Suppressor macrophage treated with lipopolysaccharide for 4 hours (primary cell): ENCODE results near the gene CAMTA1.
"Not testable (repeated sequence)": the region's sequence is repeated elsewhere in the genome, so short reads cannot be mapped to it uniquely, and the experiment has no call there.

ENCODE experiments used
- DNase-seq: peaks from one replicate; pipeline ENCODE4 v3.0.0-alpha.2; 2020

Gene CAMTA1

GRCh38 chr1:7298749-7299151 is 513.5 kb downstream of the CAMTA1 start:
- DNase-seq: no peak

GRCh38 chr1:7299329-7299799 is 514.1 kb downstream of the CAMTA1 start:
- DNase-seq: no peak

- DNase-seq: no peak
These were observed 514.7 kb downstream of the CAMTA1 start for GRCh38 chr1:7299994-7300393.

DNA sequence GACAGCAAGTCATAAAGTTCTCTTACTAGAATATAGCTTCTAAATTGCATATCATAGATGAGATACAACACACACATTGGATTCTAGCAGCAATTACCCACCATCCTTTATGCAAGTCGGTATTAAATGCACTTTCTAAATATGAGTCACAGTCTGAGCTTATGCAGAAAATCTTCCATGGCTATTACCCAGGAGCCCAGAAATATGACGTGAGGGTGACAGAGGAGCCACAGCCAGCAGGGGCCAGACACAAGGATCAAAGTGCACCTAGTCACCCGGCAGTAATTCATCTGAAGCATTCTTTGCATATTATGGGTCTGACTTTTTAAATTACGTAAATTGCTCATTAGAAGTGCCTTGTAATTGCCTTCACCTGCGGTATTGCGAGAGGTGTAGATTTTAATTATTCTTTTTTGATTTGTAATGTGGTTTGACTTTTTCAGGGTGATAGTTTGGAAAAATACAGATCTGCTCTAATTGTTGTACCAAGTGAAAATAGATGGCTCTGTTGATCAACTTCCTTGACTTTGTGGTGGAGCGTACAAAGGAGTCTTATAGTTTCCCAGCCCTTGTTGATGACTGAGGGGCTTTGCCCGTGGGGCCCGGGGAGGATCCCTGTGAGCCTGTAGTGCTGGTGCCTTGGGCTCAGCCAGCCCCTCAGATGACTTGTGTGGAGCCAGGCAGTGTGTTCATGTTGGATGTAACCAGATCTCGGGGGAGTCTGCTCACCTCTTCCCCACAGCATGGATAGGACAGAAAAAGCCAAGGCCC is 515.8 kb downstream of the CAMTA1 start:
- no peak for DNase-seq

DNA sequence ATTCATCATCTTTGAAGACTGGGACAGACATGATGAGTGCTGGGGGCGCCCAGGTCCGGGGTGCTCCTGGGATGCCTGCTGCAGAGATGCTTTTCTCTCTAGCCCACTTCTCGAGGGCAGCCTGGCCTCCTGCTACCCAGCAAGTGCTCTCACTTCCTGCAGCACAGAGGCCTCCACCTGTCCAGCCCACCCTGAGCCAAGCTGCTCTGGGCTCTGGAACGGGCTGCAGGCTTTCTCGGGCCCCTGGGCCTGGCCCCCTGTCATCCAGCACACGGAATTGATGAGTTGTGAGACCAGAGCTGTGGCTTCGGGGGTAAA is 516.4 kb downstream of the CAMTA1 start:
- no peak for DNase-seq

GRCh38 chr1:7302126-7302525 is 516.9 kb downstream of the CAMTA1 start:
- DNase-seq: no peak

- DNase-seq: no peak
These were observed 517.6 kb downstream of the CAMTA1 start for GRCh38 chr1:7302873-7303272.

GRCh38 chr1:7303554-7304317 is 518.5 kb downstream of the CAMTA1 start:
- no peak for DNase-seq

- DNase-seq: no peak
These were observed 527.9 kb downstream of the CAMTA1 start for GRCh38 chr1:7313081-7313546.

DNA sequence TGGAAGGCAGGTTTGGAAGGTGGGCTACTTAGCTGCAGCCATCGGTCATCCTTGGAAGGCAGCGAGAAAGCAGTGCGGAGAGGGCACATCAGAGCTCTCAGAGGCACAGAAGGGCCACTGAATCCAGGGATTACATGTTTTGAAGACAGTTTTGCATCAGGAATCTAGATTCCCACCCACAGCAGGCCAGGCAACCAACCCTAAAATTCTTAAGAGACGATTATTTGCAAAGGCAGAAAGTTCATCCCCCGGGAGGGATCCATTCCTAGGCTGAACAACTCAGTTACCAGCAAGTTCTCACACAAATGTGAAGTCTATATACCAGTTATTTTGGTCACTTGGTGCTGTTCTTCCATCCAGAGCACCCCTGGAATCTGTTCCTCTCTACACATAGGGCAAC is 528.6 kb downstream of the CAMTA1 start:
- DNase-seq: no peak

DNA sequence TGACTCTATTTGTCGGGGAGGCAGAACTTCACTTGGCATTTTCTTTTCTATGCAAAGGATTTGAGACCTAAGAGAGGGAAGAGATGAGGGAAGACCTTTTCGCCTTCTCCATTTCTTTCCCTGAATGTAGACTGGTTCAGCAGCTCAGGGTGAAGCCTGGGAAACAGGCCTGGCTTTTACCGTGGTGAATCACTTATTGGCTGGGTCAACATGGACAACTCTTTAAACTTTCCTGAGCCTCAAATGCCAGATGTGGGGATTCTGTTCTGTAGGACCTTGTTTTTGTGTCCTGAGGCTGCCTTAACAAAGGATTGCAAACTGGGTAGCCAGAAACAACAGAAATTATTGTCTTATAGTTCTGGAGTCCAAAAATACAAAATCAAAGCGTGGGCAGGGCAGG is 530.1 kb downstream of the CAMTA1 start:
- no peak for DNase-seq

GRCh38 chr1:7315946-7316345 is 530.7 kb downstream of the CAMTA1 start:
- no peak for DNase-seq

DNA sequence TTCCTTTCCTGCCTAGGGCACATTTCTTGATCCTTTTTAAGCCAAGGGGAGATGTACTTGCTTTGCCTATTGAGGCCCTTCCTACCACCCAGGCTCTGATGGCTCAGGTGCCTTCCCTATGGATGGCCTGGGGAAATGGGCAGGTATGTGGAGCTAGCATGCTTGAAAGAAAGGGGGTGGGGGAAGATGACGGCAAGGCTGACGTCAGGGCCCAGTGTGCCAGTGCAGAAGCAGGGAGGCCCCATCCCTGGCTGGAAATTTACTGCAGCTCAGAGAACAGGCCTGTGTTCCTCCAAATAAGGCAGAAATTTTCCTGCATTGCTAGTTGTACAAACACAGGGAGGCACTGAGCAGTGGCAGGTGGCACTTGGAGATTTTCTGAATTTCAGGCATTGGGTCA is 532.6 kb downstream of the CAMTA1 start:
- DNase-seq: no peak

DNA sequence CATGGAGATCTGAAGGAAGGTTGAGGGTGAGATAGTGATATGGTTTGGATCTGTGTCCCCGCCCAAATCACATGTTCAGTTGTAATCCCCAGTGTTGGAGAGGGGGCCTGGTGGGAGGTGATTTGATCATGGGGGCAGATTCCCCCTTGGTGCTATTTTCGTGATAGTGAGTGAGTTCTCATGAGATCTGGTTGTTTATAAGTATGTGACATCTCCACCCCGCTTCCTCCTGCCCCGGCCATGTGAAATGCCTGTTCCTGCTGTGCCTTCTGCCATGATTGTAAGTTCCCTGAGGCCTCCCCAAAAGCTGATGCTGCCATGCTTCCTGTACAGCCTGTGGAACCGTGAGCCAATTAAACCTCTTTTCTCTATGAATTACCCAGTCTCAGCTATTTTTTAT is 533.9 kb downstream of the CAMTA1 start:
- DNase-seq: no peak

DNA sequence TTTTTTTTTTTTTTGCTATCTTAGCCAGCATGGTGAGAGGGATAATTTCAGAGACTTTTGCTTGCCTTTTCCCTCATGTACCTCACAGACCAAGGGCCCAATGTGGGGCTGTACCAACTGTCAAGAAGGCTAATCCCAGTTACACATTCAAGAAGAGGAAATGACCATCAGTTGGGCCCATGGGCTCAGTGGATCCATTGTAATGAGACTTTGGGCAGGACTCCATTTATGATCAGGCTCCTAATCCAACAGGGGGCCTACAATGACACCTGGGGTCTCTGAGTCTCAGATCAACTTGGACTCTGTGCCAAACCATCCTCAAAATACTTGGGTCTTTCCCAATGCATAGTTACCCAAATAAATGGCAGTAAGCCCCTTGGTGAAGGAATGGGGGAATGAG is 535.4 kb downstream of the CAMTA1 start:
- DNase-seq: no peak

GRCh38 chr1:7322283-7322785 is 537.1 kb downstream of the CAMTA1 start:
- DNase-seq: no peak

DNA sequence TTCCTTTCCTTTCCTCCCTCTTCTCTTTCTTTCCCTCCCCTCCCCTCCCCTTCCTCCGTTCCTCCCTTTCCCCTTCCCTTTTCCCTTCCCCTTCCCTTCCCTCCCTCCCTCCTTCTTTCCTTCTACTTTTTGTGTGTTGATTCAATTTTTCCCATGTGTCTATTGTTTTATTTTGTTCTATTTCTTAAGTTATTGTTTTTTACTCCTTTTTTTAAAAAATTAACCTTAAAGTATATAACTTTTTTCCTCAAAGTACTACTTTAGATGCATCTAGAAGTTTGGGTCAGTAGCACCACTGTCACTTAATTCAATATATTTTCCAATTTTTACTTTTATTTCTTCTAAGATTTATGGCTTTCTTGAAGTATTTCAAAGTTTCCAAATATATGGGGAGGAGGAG is 537.7 kb downstream of the CAMTA1 start:
- DNase-seq: no peak

GRCh38 chr1:7325254-7325653 is 540.0 kb downstream of the CAMTA1 start:
- DNase-seq: no peak

DNA sequence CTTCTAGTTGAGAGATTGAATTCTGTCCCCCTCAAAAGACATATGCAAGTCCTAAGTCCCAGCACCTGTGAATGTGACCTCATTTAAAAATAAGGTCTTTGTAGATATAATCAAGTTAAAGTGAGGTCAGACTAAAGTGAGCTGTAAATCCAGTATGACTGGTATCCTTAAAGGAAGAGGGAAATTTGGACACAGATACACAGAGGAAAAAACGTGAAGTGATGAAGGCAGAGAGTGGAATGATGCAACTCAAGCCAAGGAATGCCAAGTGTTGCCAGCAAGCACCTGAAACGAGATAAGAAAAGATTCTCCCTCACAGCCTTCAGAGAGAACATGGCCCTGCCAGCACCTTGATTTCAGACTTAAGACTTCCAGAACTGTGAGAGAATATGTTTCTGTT is 541.1 kb downstream of the CAMTA1 start:
- no peak for DNase-seq

GRCh38 chr1:7327849-7328248 is 542.6 kb downstream of the CAMTA1 start:
- no peak for DNase-seq

DNA sequence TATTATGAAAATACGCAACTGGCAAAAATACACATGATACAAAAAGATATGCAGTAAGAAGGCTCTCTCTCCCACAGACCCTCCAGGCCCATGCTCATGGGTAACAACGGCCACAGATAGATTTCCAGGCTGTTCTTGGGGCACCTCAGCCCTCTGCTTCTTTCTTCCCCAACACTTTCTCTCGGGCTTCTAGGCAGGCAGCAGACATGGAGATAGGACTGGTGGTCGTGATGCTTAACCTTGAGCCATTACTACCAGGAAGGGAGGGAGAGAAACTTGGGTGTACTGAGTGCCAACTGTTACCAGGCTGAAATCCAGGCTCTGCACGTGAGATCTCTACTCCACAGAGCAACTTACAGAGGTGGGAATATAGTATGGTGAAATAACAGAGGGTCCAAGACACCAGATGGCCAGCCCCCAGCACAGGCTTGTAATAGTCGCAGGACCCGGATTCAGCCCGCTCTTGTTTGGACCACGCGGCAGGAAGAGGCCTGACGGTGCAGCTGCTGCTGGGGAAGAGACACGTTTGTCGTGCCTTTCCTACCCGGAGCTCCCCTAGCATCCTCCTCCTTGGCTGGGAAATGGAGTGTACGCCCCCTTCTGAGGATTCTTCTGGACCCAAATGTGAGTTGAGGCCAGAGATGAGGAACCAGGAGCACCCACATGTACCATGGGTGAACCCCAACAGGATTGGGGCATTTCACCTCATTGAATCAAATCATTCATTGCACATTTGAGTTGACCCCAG is 544.8 kb downstream of the CAMTA1 start:
- DNase-seq: no peak

DNA sequence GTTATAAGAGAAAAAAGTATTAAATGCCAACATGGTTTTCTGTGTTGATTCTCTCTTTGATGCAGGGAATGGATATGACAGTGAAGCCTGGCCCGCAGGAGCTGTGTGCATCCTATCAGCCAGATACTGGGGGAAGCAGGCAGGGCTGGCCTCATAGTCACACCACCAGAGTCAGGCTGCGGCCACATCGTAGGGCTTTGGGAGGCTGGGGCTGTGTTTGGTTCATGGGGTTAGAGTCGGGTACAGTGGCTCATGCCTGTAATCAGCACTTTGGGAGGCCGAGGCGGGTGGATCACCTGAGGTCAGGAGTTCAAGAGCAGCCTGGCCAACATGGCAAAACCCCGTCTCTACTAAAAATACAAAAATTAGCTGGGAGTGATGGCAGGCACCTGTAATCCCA is 545.5 kb downstream of the CAMTA1 start:
- DNase-seq: not testable (repeated sequence)

- DNase-seq: no peak
These were observed 546.8 kb downstream of the CAMTA1 start for GRCh38 chr1:7331926-7332535.
